H1 (cell line): ENCODE measurements around the gene ACER3. TPM values are rescaled to one million over a fixed set of nuclear protein-coding genes. Genes with fewer than 3 reads are reported as not detected.

Source experiments
- CTCF ChIA-PET: fragments of 300-600 bp; sonication (Branson Sonifier 250); formaldehyde crosslinking; loops from one replicate; lab custom pipeline; 2021; ENCODE audit not compliant: partially characterized antibody; lab: Charles Lee
- POLR2A ChIA-PET: fragments of 300-600 bp; sonication (Branson Sonifier 250); formaldehyde crosslinking; loops from one replicate; lab custom pipeline; 2021; ENCODE audit warnings: inconsistent platforms; ENCODE audit not compliant: partially characterized antibody; lab: Charles Lee
- DNase-seq, 2 experiments: peaks; one replicate each; pipeline versions ENCODE4 v3.0.0 to v3.0.0-alpha.2; 2010 to 2022; ENCODE audit warnings: low spot score in 2 of 2, low read depth in 1 of 2, mixed read lengths in 1 of 2
- FAIRE-seq: peaks from 2 replicates; lab custom pipeline; 2011; peaks lifted over from hg19 to GRCh38; lab: Jason Lieb, UNC
- H2AFZ ChIP-seq: 2 replicates; pipeline ENCODE4 v1.8.1; 2012; ENCODE audit warnings: low read length, inconsistent platforms
- H2AK5ac ChIP-seq: 2 replicates; pipeline ENCODE4 v1.6.1; 2013; ENCODE audit warnings: low read depth, low read length
- H2BK120ac ChIP-seq: replicated peaks from 2 replicates; pipeline ENCODE3; 2013; ENCODE audit warnings: low read depth, low read length, inconsistent platforms
- H2BK12ac ChIP-seq: 2 replicates; pipeline ENCODE4 v1.6.1; 2013; ENCODE audit warnings: low read depth, low read length
- H2BK15ac ChIP-seq: 2 replicates; pipeline ENCODE4 v1.6.1; 2013; ENCODE audit warnings: low read length
- H2BK20ac ChIP-seq: 2 replicates; pipeline ENCODE4 v1.6.1; 2013; ENCODE audit warnings: low read length
- H2BK5ac ChIP-seq: 2 replicates; pipeline ENCODE4 v1.6.1; 2013; ENCODE audit warnings: low read depth, low read length
- H3K14ac ChIP-seq: 2 replicates; pipeline ENCODE4 v1.6.1; 2013; ENCODE audit warnings: inconsistent platforms; ENCODE audit not compliant: insufficient read length
- H3K18ac ChIP-seq: 2 replicates; pipeline ENCODE4 v1.6.1; 2013; ENCODE audit warnings: low read length; ENCODE audit errors: extremely low read depth
- H3K23ac ChIP-seq: 2 replicates; pipeline ENCODE4 v1.6.1; 2013; ENCODE audit warnings: inconsistent platforms; ENCODE audit not compliant: insufficient read length
- H3K23me2 ChIP-seq: 2 replicates; pipeline ENCODE4 v1.6.1; 2013; ENCODE audit warnings: low read depth, low read length
- H3K27ac ChIP-seq: 2 replicates; pipeline ENCODE4 v1.6.1; 2011; ENCODE audit warnings: low read depth, low read length, inconsistent platforms
- H3K27me3 ChIP-seq, 4 experiments: replicated peaks in 1 of 4; 1 replicate in 1 of 4; 2 replicates in 3 of 4; pipeline versions ENCODE4 v1.6.1 to v1.8.1; 2011 to 2013; ENCODE audit warnings: low read length in 3 of 4, mild to moderate bottlenecking in 3 of 4, inconsistent platforms in 2 of 4, mixed read lengths in 2 of 4, moderate library complexity in 1 of 4; ENCODE audit not compliant: control insufficient read depth in 3 of 4, insufficient read depth in 3 of 4; ENCODE audit errors: extremely low read depth in 1 of 4
- H3K36me3 ChIP-seq, 4 experiments: 2 replicates each; pipeline versions ENCODE4 v1.6.1 to v1.8.1; 2011 to 2013; ENCODE audit warnings: mild to moderate bottlenecking in 4 of 4, low read length in 3 of 4, moderate library complexity in 2 of 4, control low read depth in 1 of 4, inconsistent platforms in 1 of 4; ENCODE audit not compliant: insufficient read depth in 4 of 4, control insufficient read depth in 2 of 4
- H3K4ac ChIP-seq: replicated peaks from 2 replicates; pipeline ENCODE3; 2013; ENCODE audit warnings: low read length, low read depth, mixed read lengths, inconsistent platforms; ENCODE audit not compliant: insufficient read length
- H3K4me1 ChIP-seq, 4 experiments: replicated peaks in 1 of 4; 1 replicate in 1 of 4; 2 replicates in 3 of 4; pipeline versions ENCODE4 v1.6.1 to v1.8.1; 2011 to 2013; ENCODE audit warnings: low read length in 3 of 4, inconsistent platforms in 2 of 4, mixed read lengths in 1 of 4; ENCODE audit not compliant: insufficient read depth in 4 of 4, control insufficient read depth in 3 of 4
- H3K4me2 ChIP-seq, 2 experiments: 2 replicates each; pipeline versions ENCODE4 v1.6.1 to v1.8.1; 2011 to 2013; ENCODE audit warnings: low read depth in 2 of 2, low read length in 2 of 2, control low read depth in 1 of 2, inconsistent platforms in 1 of 2, mild to moderate bottlenecking in 1 of 2; ENCODE audit not compliant: insufficient read depth in 1 of 2
- H3K4me3 ChIP-seq, 4 experiments: fragments of 200-600, 300-600 bp in 1 of 4; sonication (generic), shearing (Covaris generic), sonication (Bioruptor Twin) in 1 of 4; 2 replicates each; pipeline versions ENCODE4 v1.5.1 to v1.8.1; 2011 to 2016; ENCODE audit warnings: low read length in 4 of 4, low read depth in 3 of 4, control low read depth in 2 of 4, inconsistent platforms in 2 of 4, mild to moderate bottlenecking in 2 of 4, mixed read lengths in 1 of 4, moderate library complexity in 1 of 4; ENCODE audit not compliant: insufficient read depth in 2 of 4; ENCODE audit errors: extremely low read depth in 1 of 4
- H3K56ac ChIP-seq: replicated peaks from 2 replicates; pipeline ENCODE3; 2013; ENCODE audit warnings: low read depth, mild to moderate bottlenecking, mixed read lengths, low read length, inconsistent platforms; ENCODE audit not compliant: insufficient read length
- H3K79me1 ChIP-seq: 2 replicates; pipeline ENCODE4 v1.6.1; 2013; ENCODE audit warnings: low read depth, low read length, control low read depth
- H3K79me2 ChIP-seq, 2 experiments: 2 replicates each; pipeline versions ENCODE4 v1.6.1 to v1.8.1; 2012 to 2013; ENCODE audit warnings: low read length in 2 of 2, mild to moderate bottlenecking in 2 of 2, inconsistent platforms in 1 of 2; ENCODE audit not compliant: insufficient read depth in 2 of 2, control insufficient read depth in 1 of 2
- H3K9ac ChIP-seq, 4 experiments: replicated peaks in 1 of 4; 1 replicate in 1 of 4; 2 replicates in 3 of 4; pipeline versions ENCODE4 v1.6.1 to v1.8.1; 2011 to 2013; ENCODE audit warnings: low read depth in 3 of 4, low read length in 3 of 4, control low read depth in 2 of 4, mild to moderate bottlenecking in 2 of 4, moderate library complexity in 2 of 4, inconsistent platforms in 1 of 4; ENCODE audit errors: extremely low read depth in 1 of 4
- H3K9me3 ChIP-seq, 2 experiments: 2 replicates each; pipeline versions ENCODE4 v1.6.1 to v1.8.1; 2012 to 2013; ENCODE audit warnings: mild to moderate bottlenecking in 2 of 2, moderate library complexity in 2 of 2, control low read depth in 1 of 2, inconsistent platforms in 1 of 2, low read depth in 1 of 2, low read length in 1 of 2, mixed read lengths in 1 of 2; ENCODE audit not compliant: insufficient read depth in 2 of 2
- H4K20me1 ChIP-seq, 2 experiments: replicated peaks in 1 of 2; 2 replicates each; pipeline versions ENCODE3 to v1.8.1; 2011 to 2013; ENCODE audit warnings: inconsistent platforms in 2 of 2, low read length in 2 of 2, mild to moderate bottlenecking in 1 of 2; ENCODE audit not compliant: insufficient read depth in 2 of 2, control insufficient read depth in 1 of 2
- H4K5ac ChIP-seq: 2 replicates; pipeline ENCODE4 v1.6.1; 2013; ENCODE audit warnings: low read length, low read depth, mixed read lengths, inconsistent platforms; ENCODE audit not compliant: insufficient read length
- H4K8ac ChIP-seq: 2 replicates; pipeline ENCODE4 v1.8.0; 2013; ENCODE audit warnings: mild to moderate bottlenecking, moderate library complexity, low read length, inconsistent platforms; ENCODE audit not compliant: insufficient read depth; ENCODE audit errors: extremely low read depth
- H4K91ac ChIP-seq: replicated peaks from 2 replicates; pipeline ENCODE3; 2013; ENCODE audit warnings: low read length, mixed read lengths, inconsistent platforms; ENCODE audit not compliant: insufficient read length
- FOSL1 ChIP-seq: IDR thresholded peaks from 2 replicates; pipeline ENCODE4 v1.6.1; 2011; ENCODE audit warnings: mild to moderate bottlenecking, low read depth, low read length, moderate library complexity; ENCODE audit not compliant: insufficient read depth
- WGBS, 2 experiments: shearing (Covaris generic) in 1 of 2; methylation state at CpG; one replicate each; pipeline versions ENCODE4 v1.1.6 to v1.1.7; 2013 to 2015; ENCODE audit warnings: low lambda C conversion rate in 2 of 2, mixed read lengths in 2 of 2, inconsistent platforms in 1 of 2, low coverage in 1 of 2, missing lambda C conversion rate in 1 of 2; ENCODE audit not compliant: insufficient replicate concordance in 2 of 2, insufficient coverage in 1 of 2, insufficient read length in 1 of 2; ENCODE audit errors: extremely low coverage in 1 of 2, missing lambda C conversion rate in 1 of 2; 5-methylcytosine and 5-hydroxymethylcytosine counted together
- polyA plus RNA-seq, 7 experiments: library from polyadenylated mRNA; depleted of rRNA in 3 of 7; stranded (reverse) in 5 of 7; unstranded in 2 of 7; fragments of >200 nt in 5 of 7; fragments of 200-250 nt in 2 of 7; gene quantifications; 1 replicate in 5 of 7; 2 replicates in 1 of 7; 4 replicates in 1 of 7; pipeline versions ENCODE4 v1.2.1 to v1.2.3, GENCODE V29; 2011 to 2013; ENCODE audit warnings: missing spikeins in 2 of 7, mixed read lengths in 2 of 7
- total RNA-seq: library from RNA; stranded (reverse); fragmentation: NEBNext Ultra II Directional; extraction: Animal tissue kit (Norgen Biotek cat#: 25700); gene quantifications from 2 replicates; pipeline ENCODE4 v1.2.1, GENCODE V29; 2021

The ACER3 gene
- total and polyA plus RNA-seq, 2 of the 8 experiments (the other 6 are each of a cell fraction or from before 2014, with no cell fraction given) = 5.7 to 16.2 TPM

DNA sequence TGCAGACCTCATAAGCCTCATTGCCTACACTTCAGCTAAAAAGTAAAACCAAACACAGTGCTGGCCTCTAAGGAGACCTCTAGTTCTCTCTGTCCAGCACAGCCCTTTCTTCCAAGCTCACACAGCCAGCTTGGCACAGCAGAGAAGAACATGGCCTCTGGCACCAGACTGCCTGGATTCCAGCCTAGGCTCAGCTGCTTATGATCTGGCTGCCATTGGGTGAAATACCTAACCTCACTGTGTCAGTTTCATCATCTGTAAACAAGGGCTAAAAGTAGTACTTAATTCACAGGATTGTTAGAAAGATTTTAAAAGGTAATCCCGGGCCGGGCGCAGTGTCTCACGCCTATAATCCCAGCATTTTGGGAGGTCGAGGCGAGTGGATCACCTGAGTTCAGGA, 9.9 kb upstream of the ACER3 start:
- no peaks in the 10 kb centered on the region for H4K20me1 ChIP-seq
- FAIRE-seq (no peak), DNase-seq (no peak)
- H3K79me1 ChIP-seq = no peaks in the 10 kb centered on the region
- no peak for TF ChIP-seq FOSL1
- H3K14ac ChIP-seq = no peak overlapping the region
- ChIA-PET POLR2A (no interaction called here), CTCF (interaction anchor here (1.3 to 2.4 kb wide), 4 partner anchors 13 to 68 kb away, joined by 4 to 13 read pairs (median 6); no protein-coding TSS in a partner anchor)
- no peaks in the 10 kb centered on the region for H3K27me3 ChIP-seq
- no peak overlapping the region for H4K5ac ChIP-seq
- no peak overlapping the region for H2BK15ac ChIP-seq
- H4K8ac ChIP-seq = no peak overlapping the region
- H3K4me3 ChIP-seq = no peak overlapping the region
- H3K18ac ChIP-seq = no peak overlapping the region
- H3K56ac ChIP-seq = no peak overlapping the region
- H3K4me2 ChIP-seq = no peak overlapping the region
- no peak overlapping the region for H3K4ac ChIP-seq
- peak overlapping the region; percentile 26; the same call in 1 of the 2 replicates for H2AFZ ChIP-seq
- H2AK5ac ChIP-seq = no peak overlapping the region
- H3K4me1 ChIP-seq = no peaks in the 10 kb centered on the region
- H3K9ac ChIP-seq = no peak overlapping the region
- no peak overlapping the region for H2BK12ac ChIP-seq
- H3K9me3 ChIP-seq = no peaks in the 10 kb centered on the region
- 92% methylated on average over 6 of the region's 6 CpGs; no CpG with 5 or more reads in 1 of the 2 experiments for WGBS, 2 experiments
- no peak overlapping the region for H4K91ac ChIP-seq
- no peak overlapping the region for H3K27ac ChIP-seq
- no peak overlapping the region for H3K23ac ChIP-seq
- no peaks in the 10 kb centered on the region for H3K79me2 ChIP-seq
- no peaks in the 10 kb centered on the region for H3K23me2 ChIP-seq
- no peak overlapping the region for H2BK20ac ChIP-seq
- no peak overlapping the region for H2BK120ac ChIP-seq
- H2BK5ac ChIP-seq = no peak overlapping the region
- H3K36me3 ChIP-seq = no peaks in the 10 kb centered on the region
